GM18517 (cell line): ENCODE data around the gene PHACTR1.

ENCODE experiments used
- ATAC-seq: cut with Tn5 transposase; IDR thresholded peaks from one replicate; pipeline ENCODE4 v1.9.1; 2021; ENCODE audit warnings: mild to moderate bottlenecking, moderate library complexity; ENCODE audit not compliant: unreplicated experiment

PHACTR1 gene

DNA sequence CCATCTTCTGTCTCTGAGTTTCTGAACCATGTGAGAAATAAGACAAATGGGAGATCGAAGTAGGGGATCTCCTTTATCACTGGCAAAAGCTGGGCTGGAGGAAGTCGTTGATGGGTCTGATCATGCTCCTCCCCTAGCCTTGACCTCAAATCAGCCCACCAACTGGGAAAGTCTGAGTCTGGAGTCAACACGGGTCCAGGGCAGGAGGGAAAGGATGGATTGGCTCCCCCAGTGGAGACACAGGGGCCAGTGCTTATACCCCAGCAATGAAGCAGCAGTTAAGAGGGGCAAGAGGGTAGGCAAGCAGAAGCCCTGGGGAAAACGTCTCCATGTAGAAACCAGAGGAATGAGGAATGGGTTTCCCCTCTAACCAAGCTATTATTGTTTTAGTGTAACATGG, 459.2 kb downstream of the PHACTR1 start:
- ATAC-seq: no peak

DNA sequence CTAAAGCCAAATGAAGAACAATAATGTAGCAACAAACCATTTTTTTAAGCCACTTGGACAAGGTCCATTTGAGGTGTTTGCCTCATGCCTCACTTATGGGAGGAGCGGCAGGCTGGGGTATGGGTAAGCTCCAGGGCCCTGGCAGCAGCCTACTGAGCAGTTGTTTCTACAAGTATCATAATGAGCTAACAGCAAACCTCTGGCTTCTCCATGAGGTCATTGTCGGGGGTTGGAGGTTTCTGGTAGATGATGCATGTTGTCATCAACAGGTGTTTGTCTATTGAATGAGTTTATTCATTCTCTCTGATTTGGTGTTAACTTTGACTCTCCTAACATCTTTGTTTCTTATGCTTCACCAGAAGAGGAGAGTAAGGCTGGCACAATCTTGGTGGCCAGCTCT, 461.1 kb downstream of the PHACTR1 start:
- ATAC-seq: no peak

DNA sequence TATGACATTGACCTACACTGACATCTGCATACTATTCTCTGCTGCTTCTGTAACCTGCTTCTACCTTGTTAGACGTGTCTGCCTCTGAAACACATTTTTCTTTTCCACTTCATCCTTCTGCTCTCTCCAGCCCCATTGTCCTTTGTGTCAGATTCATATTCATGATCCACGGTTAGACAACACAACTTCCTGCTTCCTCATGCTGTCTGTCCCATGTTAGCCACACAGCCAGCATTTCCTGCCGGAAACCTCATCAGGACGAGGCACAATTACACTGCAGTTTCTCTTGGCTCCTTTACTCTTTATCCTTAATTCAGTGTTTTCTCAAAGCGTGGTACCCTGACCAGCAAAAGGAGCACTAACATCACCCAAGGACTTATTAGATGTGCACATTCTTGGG, 461.5 kb downstream of the PHACTR1 start:
- ATAC-seq: no peak

DNA sequence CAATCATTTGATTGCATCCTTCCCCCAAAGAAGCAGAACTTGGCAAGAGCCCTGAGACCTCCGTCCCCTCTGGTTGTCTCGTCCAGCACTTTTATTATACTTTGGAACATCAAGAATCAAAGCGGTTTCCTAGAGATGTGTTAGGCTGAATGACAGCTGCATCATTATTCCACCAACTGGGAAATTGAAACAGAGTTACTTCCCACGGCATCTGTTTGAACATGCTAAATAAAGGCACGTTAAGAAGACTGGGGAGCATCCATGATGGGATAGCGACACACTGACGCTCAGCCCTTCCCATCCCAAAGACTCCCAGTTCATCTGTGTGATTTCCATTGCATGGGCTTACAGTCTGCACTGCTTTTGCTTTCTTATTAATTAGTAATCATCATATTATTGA, 464.0 kb downstream of the PHACTR1 start:
- ATAC-seq: no peak

- ATAC-seq: no peak
Measured at GRCh38 chr6:13181393-13181792, 464.8 kb downstream of the PHACTR1 start.

DNA sequence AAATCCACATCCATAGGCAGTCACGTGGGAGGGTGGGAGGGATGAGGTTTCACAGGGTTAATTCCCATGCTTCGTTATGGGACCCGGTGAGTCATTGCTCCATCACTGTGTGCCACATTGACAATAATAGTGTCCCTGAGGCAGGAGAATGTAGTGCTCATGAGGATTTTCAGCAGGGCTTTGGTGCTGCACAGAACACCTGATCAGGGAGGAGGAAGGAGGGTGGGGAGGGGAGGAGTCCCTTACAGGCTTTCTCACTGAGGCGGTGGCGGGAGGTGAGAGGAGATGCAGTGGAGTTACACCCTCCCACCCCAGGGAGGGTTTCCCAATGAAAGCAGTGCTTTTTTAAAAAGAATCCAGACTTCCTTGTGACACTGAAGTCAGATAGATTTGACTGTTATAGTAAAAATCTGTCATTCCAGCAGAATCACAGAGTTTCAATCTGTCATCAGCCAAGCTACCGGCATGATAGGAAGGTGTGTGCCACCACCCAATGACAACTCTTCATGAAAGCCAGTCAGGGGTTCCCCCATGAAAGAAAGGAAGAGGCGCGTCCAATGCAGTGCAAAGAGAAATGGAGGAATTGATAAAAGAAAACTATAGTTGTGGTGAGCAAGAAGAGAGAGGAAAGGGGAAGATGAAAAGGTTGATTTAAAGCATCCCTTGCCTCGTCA, 467.0 kb downstream of the PHACTR1 start:
- no peak for ATAC-seq

- no peak for ATAC-seq
Measured at GRCh38 chr6:13184089-13184468, 467.5 kb downstream of the PHACTR1 start.

DNA sequence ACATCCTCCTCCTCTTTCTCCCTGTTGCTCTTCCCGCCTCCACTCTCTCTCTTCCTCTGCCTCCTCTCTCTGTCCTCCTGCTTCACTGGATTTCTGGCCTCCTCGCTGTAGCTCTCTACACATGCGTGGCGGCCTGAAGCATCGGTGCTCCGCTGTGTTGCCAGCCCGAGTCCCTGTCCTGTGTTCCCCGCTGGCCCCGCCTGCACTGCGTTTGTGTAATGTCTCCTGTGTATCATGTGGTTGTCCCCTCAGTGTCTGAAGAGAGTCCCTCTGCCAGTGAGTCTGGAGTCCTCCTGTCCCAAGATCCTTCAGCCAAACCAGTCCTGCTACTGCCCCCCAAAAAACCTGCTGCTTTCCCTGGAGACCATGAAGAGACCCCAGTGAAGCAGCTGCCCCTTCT, 468.0 kb downstream of the PHACTR1 start:
- no peak for ATAC-seq

- no peak for ATAC-seq
Measured at GRCh38 chr6:13186861-13187260, 470.3 kb downstream of the PHACTR1 start.

- no peak for ATAC-seq
Measured at GRCh38 chr6:13187692-13188091, 471.1 kb downstream of the PHACTR1 start.

- ATAC-seq: no peak
Measured at GRCh38 chr6:13188306-13188705, 471.7 kb downstream of the PHACTR1 start.

DNA sequence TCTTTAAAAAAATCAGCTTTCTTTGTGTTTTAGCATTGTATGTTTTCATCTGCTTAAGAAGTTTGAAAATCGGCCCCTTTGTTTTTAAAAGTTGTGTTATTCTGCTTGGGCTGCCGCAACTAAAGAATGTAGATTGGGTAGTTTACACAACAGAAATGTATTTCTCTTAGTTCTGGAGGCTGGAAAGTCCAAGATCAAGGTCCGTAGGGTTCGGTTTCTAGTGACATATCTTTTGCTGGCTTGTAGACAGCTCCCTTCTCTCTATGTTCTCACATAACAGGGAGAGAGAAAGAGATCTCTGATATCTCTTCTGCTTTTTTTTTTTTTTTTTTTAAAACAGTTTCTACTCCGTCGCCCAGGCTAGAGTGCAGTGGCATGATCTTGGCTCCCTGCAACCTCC, 473.1 kb downstream of the PHACTR1 start:
- no peak for ATAC-seq

DNA sequence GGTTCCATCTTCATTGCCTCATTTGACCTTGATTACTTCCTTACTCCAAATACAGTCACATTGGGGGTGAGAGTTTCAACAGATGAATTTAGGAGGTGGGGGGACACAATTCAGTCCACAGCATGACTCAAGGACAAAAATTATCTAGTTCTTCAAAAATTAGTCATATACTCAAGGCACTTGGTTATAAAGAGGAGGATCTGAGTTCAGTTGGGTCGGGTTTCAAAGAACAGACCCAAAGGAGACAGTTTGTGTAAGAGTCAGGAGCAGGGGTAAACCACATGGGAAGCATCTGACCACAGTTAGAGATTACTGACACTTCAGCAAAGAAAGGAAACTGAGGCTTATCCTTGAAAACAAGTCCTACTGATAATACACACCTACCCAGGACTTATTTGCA, 473.8 kb downstream of the PHACTR1 start:
- no peak for ATAC-seq

- no peak for ATAC-seq
Measured at GRCh38 chr6:13191461-13191860, 474.9 kb downstream of the PHACTR1 start.

DNA sequence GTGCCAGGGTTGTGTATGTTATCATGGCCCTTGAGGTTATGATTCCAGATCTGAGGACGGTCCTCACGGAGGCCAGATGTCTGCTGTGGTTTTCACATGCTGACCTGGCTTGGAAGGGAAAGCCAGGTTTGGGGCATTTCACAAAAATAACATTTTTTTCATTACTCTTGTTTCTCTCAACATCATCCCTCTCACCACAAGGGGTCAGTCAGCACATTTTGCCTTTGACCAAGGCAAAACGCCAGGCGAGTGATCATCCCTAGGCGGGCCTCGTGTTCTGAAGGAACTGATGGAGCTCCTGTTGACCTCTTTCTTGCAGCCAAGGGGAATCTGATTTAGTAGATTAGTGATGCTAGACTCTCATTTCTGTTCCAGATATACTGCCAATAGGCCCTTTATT, 478.3 kb downstream of the PHACTR1 start:
- no peak for ATAC-seq

- no peak for ATAC-seq
Measured at GRCh38 chr6:13195803-13196202, 479.2 kb downstream of the PHACTR1 start.

GRCh38 chr6:13198168-13198567, 481.6 kb downstream of the PHACTR1 start:
- no peak for ATAC-seq

DNA sequence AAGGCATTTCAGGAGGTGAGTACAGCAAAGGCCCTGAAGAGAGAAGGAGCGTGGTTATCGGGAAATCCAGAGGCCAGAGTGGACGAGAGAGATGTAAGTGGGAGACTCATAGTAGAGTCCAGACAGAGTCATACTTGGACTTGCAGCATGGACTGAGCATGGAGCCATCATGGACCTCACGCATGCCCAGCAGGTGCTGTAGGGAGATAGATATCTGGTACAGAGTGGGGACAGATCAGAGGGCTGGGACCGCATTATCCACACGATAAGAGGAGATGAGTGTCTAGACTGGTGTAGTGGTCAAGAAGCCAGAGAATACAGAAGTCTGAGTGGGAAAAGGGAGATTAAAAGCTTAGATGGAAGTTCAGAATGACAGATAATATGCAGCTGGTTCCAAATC, 484.8 kb downstream of the PHACTR1 start:
- no peak for ATAC-seq

DNA sequence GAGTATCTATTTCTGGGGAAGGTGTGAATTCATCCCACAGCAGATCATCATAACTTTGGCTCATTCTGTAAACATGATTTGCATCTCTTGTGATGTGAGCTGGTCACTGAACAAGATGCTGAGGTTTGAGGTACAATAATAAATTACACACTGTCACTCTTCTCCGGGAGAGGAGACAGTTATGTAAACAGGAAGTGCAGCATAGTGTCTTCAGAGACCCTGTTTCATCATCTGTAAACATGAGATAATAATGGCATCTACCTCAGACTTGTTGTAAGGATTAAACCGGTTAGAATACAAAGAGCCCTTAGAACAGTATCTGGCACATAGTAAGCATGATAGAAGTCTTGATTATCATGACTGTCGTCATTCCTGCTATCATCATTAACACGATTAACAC, 486.6 kb downstream of the PHACTR1 start:
- ATAC-seq: no peak

DNA sequence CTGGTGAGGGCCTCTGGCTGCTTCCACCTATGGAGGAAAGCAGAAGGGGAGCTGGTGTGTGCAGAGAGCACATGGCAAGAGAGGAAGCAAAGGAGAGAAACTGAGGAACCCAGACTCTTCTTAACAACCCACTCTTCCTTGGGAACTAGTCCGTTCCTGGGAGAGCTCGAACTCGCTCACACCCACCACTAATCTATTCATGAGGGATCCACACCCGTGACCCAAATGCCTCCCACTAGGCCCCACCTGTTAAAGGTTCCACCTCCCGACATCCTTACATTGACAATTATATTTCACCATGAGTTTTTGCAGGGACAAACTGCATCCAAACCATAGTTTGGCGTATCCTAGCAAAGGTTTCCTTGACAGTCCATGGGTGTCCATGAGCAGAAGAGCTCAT, 488.5 kb downstream of the PHACTR1 start:
- no peak for ATAC-seq

DNA sequence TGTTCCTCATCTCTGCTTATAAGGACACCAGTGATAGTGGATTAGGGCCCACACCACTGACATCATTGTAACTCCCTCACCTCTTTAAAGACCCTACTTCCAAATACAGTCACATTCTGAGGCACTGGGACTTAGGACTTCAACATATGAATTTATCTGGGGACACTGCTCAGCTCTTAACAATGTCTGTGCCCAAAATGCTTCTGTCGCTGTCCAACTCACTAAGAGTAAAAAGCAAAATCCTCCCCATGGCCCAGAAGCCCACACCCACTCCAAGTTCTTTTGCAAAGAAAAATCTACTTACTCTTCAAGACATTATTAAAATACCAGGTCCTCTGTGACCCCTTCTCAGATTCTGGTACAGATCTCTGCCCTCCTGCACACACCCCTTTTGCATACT, 495.5 kb downstream of the PHACTR1 start:
- no peak for ATAC-seq

GRCh38 chr6:13212538-13212937, 496.0 kb downstream of the PHACTR1 start:
- no peak for ATAC-seq

- no peak for ATAC-seq
Measured at GRCh38 chr6:13215390-13215789, 498.8 kb downstream of the PHACTR1 start.
